ENCODE measurements around the gene CAPN9.

DNA sequence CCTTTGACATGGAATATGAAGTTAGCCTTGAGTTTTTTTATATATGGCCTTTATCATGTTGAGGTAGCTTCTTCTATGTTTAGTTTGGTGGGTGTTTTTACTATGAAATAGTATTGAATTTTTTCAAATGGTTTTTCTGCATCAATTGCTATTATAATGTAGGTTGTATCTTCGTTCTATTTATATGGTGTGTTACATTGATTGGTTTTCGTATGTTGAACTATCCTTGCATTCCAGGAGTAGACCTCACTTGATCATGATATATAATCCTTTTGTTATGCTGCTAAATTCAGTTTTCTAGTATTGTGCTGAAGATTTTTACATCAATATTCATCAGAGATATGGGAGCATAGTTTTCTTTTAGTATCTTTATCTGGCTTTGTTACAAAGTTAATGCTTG, 65.4 kb downstream of the CAPN9 start:
- TF ChIP-seq, protein P1, sequence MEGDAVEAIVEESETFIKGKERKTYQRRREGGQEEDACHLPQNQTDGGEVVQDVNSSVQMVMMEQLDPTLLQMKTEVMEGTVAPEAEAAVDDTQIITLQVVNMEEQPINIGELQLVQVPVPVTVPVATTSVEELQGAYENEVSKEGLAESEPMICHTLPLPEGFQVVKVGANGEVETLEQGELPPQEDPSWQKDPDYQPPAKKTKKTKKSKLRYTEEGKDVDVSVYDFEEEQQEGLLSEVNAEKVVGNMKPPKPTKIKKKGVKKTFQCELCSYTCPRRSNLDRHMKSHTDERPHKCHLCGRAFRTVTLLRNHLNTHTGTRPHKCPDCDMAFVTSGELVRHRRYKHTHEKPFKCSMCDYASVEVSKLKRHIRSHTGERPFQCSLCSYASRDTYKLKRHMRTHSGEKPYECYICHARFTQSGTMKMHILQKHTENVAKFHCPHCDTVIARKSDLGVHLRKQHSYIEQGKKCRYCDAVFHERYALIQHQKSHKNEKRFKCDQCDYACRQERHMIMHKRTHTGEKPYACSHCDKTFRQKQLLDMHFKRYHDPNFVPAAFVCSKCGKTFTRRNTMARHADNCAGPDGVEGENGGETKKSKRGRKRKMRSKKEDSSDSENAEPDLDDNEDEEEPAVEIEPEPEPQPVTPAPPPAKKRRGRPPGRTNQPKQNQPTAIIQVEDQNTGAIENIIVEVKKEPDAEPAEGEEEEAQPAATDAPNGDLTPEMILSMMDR (IDR thresholded peaks at IDR 0.05), result no peak
- TF ChIP-seq EP300 (IDR thresholded peaks at IDR 0.05), result no peak

All from tibial nerve (tissue), 4 donors.